H1 (cell line): ENCODE results near the gene PSMB4. TPM values are rescaled to one million over a fixed set of nuclear protein-coding genes. Genes with fewer than 3 reads are reported as not detected.

Experiments used
- CTCF ChIA-PET: fragments of 300-600 bp; sonication (Branson Sonifier 250); formaldehyde crosslinking; loops from one replicate; lab custom pipeline; 2021; ENCODE audit not compliant: partially characterized antibody; lab: Charles Lee
- POLR2A ChIA-PET: fragments of 300-600 bp; sonication (Branson Sonifier 250); formaldehyde crosslinking; loops from one replicate; lab custom pipeline; 2021; ENCODE audit warnings: inconsistent platforms; ENCODE audit not compliant: partially characterized antibody; lab: Charles Lee
- DNase-seq, 2 experiments: peaks; one replicate each; pipeline versions ENCODE4 v3.0.0 to v3.0.0-alpha.2; 2010 to 2022; ENCODE audit warnings: low spot score in 2 of 2, low read depth in 1 of 2, mixed read lengths in 1 of 2
- FAIRE-seq: peaks from 2 replicates; lab custom pipeline; 2011; peaks lifted over from hg19 to GRCh38; lab: Jason Lieb, UNC
- H2AFZ ChIP-seq: 2 replicates; pipeline ENCODE4 v1.8.1; 2012; ENCODE audit warnings: low read length, inconsistent platforms
- H2AK5ac ChIP-seq: 2 replicates; pipeline ENCODE4 v1.6.1; 2013; ENCODE audit warnings: low read depth, low read length
- H2BK120ac ChIP-seq: replicated peaks from 2 replicates; pipeline ENCODE3; 2013; ENCODE audit warnings: low read depth, low read length, inconsistent platforms
- H2BK12ac ChIP-seq: 2 replicates; pipeline ENCODE4 v1.6.1; 2013; ENCODE audit warnings: low read depth, low read length
- H2BK15ac ChIP-seq: 2 replicates; pipeline ENCODE4 v1.6.1; 2013; ENCODE audit warnings: low read length
- H2BK20ac ChIP-seq: 2 replicates; pipeline ENCODE4 v1.6.1; 2013; ENCODE audit warnings: low read length
- H2BK5ac ChIP-seq: 2 replicates; pipeline ENCODE4 v1.6.1; 2013; ENCODE audit warnings: low read depth, low read length
- H3K14ac ChIP-seq: 2 replicates; pipeline ENCODE4 v1.6.1; 2013; ENCODE audit warnings: inconsistent platforms; ENCODE audit not compliant: insufficient read length
- H3K18ac ChIP-seq: 2 replicates; pipeline ENCODE4 v1.6.1; 2013; ENCODE audit warnings: low read length; ENCODE audit errors: extremely low read depth
- H3K23ac ChIP-seq: 2 replicates; pipeline ENCODE4 v1.6.1; 2013; ENCODE audit warnings: inconsistent platforms; ENCODE audit not compliant: insufficient read length
- H3K23me2 ChIP-seq: 2 replicates; pipeline ENCODE4 v1.6.1; 2013; ENCODE audit warnings: low read depth, low read length
- H3K27ac ChIP-seq: 2 replicates; pipeline ENCODE4 v1.6.1; 2011; ENCODE audit warnings: low read depth, low read length, inconsistent platforms
- H3K27me3 ChIP-seq, 4 experiments: replicated peaks in 1 of 4; 1 replicate in 1 of 4; 2 replicates in 3 of 4; pipeline versions ENCODE4 v1.6.1 to v1.8.1; 2011 to 2013; ENCODE audit warnings: low read length in 3 of 4, mild to moderate bottlenecking in 3 of 4, inconsistent platforms in 2 of 4, mixed read lengths in 2 of 4, moderate library complexity in 1 of 4; ENCODE audit not compliant: control insufficient read depth in 3 of 4, insufficient read depth in 3 of 4; ENCODE audit errors: extremely low read depth in 1 of 4
- H3K36me3 ChIP-seq, 4 experiments: 2 replicates each; pipeline versions ENCODE4 v1.6.1 to v1.8.1; 2011 to 2013; ENCODE audit warnings: mild to moderate bottlenecking in 4 of 4, low read length in 3 of 4, moderate library complexity in 2 of 4, control low read depth in 1 of 4, inconsistent platforms in 1 of 4; ENCODE audit not compliant: insufficient read depth in 4 of 4, control insufficient read depth in 2 of 4
- H3K4ac ChIP-seq: replicated peaks from 2 replicates; pipeline ENCODE3; 2013; ENCODE audit warnings: low read length, low read depth, mixed read lengths, inconsistent platforms; ENCODE audit not compliant: insufficient read length
- H3K4me1 ChIP-seq, 4 experiments: replicated peaks in 1 of 4; 1 replicate in 1 of 4; 2 replicates in 3 of 4; pipeline versions ENCODE4 v1.6.1 to v1.8.1; 2011 to 2013; ENCODE audit warnings: low read length in 3 of 4, inconsistent platforms in 2 of 4, mixed read lengths in 1 of 4; ENCODE audit not compliant: insufficient read depth in 4 of 4, control insufficient read depth in 3 of 4
- H3K4me2 ChIP-seq, 2 experiments: 2 replicates each; pipeline versions ENCODE4 v1.6.1 to v1.8.1; 2011 to 2013; ENCODE audit warnings: low read depth in 2 of 2, low read length in 2 of 2, control low read depth in 1 of 2, inconsistent platforms in 1 of 2, mild to moderate bottlenecking in 1 of 2; ENCODE audit not compliant: insufficient read depth in 1 of 2
- H3K4me3 ChIP-seq, 4 experiments: fragments of 200-600, 300-600 bp in 1 of 4; sonication (generic), shearing (Covaris generic), sonication (Bioruptor Twin) in 1 of 4; 2 replicates each; pipeline versions ENCODE4 v1.5.1 to v1.8.1; 2011 to 2016; ENCODE audit warnings: low read length in 4 of 4, low read depth in 3 of 4, control low read depth in 2 of 4, inconsistent platforms in 2 of 4, mild to moderate bottlenecking in 2 of 4, mixed read lengths in 1 of 4, moderate library complexity in 1 of 4; ENCODE audit not compliant: insufficient read depth in 2 of 4; ENCODE audit errors: extremely low read depth in 1 of 4
- H3K56ac ChIP-seq: replicated peaks from 2 replicates; pipeline ENCODE3; 2013; ENCODE audit warnings: low read depth, mild to moderate bottlenecking, mixed read lengths, low read length, inconsistent platforms; ENCODE audit not compliant: insufficient read length
- H3K79me1 ChIP-seq: 2 replicates; pipeline ENCODE4 v1.6.1; 2013; ENCODE audit warnings: low read depth, low read length, control low read depth
- H3K79me2 ChIP-seq, 2 experiments: 2 replicates each; pipeline versions ENCODE4 v1.6.1 to v1.8.1; 2012 to 2013; ENCODE audit warnings: low read length in 2 of 2, mild to moderate bottlenecking in 2 of 2, inconsistent platforms in 1 of 2; ENCODE audit not compliant: insufficient read depth in 2 of 2, control insufficient read depth in 1 of 2
- H3K9ac ChIP-seq, 4 experiments: replicated peaks in 1 of 4; 1 replicate in 1 of 4; 2 replicates in 3 of 4; pipeline versions ENCODE4 v1.6.1 to v1.8.1; 2011 to 2013; ENCODE audit warnings: low read depth in 3 of 4, low read length in 3 of 4, control low read depth in 2 of 4, mild to moderate bottlenecking in 2 of 4, moderate library complexity in 2 of 4, inconsistent platforms in 1 of 4; ENCODE audit errors: extremely low read depth in 1 of 4
- H3K9me3 ChIP-seq, 2 experiments: 2 replicates each; pipeline versions ENCODE4 v1.6.1 to v1.8.1; 2012 to 2013; ENCODE audit warnings: mild to moderate bottlenecking in 2 of 2, moderate library complexity in 2 of 2, control low read depth in 1 of 2, inconsistent platforms in 1 of 2, low read depth in 1 of 2, low read length in 1 of 2, mixed read lengths in 1 of 2; ENCODE audit not compliant: insufficient read depth in 2 of 2
- H4K20me1 ChIP-seq, 2 experiments: replicated peaks in 1 of 2; 2 replicates each; pipeline versions ENCODE3 to v1.8.1; 2011 to 2013; ENCODE audit warnings: inconsistent platforms in 2 of 2, low read length in 2 of 2, mild to moderate bottlenecking in 1 of 2; ENCODE audit not compliant: insufficient read depth in 2 of 2, control insufficient read depth in 1 of 2
- H4K5ac ChIP-seq: 2 replicates; pipeline ENCODE4 v1.6.1; 2013; ENCODE audit warnings: low read length, low read depth, mixed read lengths, inconsistent platforms; ENCODE audit not compliant: insufficient read length
- H4K8ac ChIP-seq: 2 replicates; pipeline ENCODE4 v1.8.0; 2013; ENCODE audit warnings: mild to moderate bottlenecking, moderate library complexity, low read length, inconsistent platforms; ENCODE audit not compliant: insufficient read depth; ENCODE audit errors: extremely low read depth
- H4K91ac ChIP-seq: replicated peaks from 2 replicates; pipeline ENCODE3; 2013; ENCODE audit warnings: low read length, mixed read lengths, inconsistent platforms; ENCODE audit not compliant: insufficient read length
- CBX5 ChIP-seq: fragments of 300-800, 300-1000 bp; sonication (generic); IDR thresholded peaks from 2 replicates; pipeline ENCODE4 v1.7.1; 2016; ENCODE audit warnings: antibody characterized with exemption, low read length, low read depth
- SIRT6 ChIP-seq: IDR thresholded peaks from one replicate; pipeline ENCODE4 v1.7.1; 2012; ENCODE audit warnings: low read length, inconsistent platforms
- WGBS, 2 experiments: shearing (Covaris generic) in 1 of 2; methylation state at CpG; one replicate each; pipeline versions ENCODE4 v1.1.6 to v1.1.7; 2013 to 2015; ENCODE audit warnings: low lambda C conversion rate in 2 of 2, mixed read lengths in 2 of 2, inconsistent platforms in 1 of 2, low coverage in 1 of 2, missing lambda C conversion rate in 1 of 2; ENCODE audit not compliant: insufficient replicate concordance in 2 of 2, insufficient coverage in 1 of 2, insufficient read length in 1 of 2; ENCODE audit errors: extremely low coverage in 1 of 2, missing lambda C conversion rate in 1 of 2; 5-methylcytosine and 5-hydroxymethylcytosine counted together
- polyA plus RNA-seq, 7 experiments: library from polyadenylated mRNA; depleted of rRNA in 3 of 7; stranded (reverse) in 5 of 7; unstranded in 2 of 7; fragments of >200 nt in 5 of 7; fragments of 200-250 nt in 2 of 7; gene quantifications; 1 replicate in 5 of 7; 2 replicates in 1 of 7; 4 replicates in 1 of 7; pipeline versions ENCODE4 v1.2.1 to v1.2.3, GENCODE V29; 2011 to 2013; ENCODE audit warnings: missing spikeins in 2 of 7, mixed read lengths in 2 of 7
- total RNA-seq: library from RNA; stranded (reverse); fragmentation: NEBNext Ultra II Directional; extraction: Animal tissue kit (Norgen Biotek cat#: 25700); gene quantifications from 2 replicates; pipeline ENCODE4 v1.2.1, GENCODE V29; 2021

PSMB4 gene
- total and polyA plus RNA-seq, 2 of the 8 experiments (the other 6 are each of a cell fraction or from before 2014, with no cell fraction given), result 430 to 1,098 TPM

DNA sequence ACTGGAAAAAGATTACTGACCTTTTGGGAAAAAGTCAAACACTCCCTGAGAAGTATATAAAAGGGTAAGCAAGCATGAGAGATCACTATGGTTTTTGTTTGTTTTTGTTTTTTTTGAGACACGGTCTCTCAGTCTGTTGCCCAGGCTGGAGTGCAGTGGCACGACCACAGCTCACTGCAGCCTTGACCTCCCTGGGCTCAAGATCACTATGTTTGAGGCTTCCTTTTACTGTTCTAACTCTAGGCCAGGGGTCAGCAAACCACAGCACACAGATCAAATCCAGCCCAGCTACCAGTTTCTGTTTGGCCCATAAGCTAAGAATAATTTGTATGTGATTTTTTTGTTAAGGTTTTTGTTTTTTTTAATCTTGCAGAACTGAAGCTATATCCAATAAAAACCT is 25.7 kb downstream of the PSMB4 start:
- peaks cover 25 to 88% (median 56%) of the 10 kb centered on the region in 4 experiments for H3K36me3 ChIP-seq
- no peak overlapping the region for H3K56ac ChIP-seq
- no peak for TF ChIP-seq SIRT6
- no peak for TF ChIP-seq CBX5

More for the DNA sequence above, 25.7 kb downstream of the PSMB4 start:
- no peak overlapping the region for H2BK20ac ChIP-seq
- ChIA-PET POLR2A (interaction anchor here (0.7 to 2.1 kb wide), 7 partner anchors 12 to 86 kb away, joined by 3 to 4 read pairs (median 3); partner anchors contain the start of genes CGN and PSMB4), CTCF (interaction anchor here (1.3 to 1.5 kb wide), 2 partner anchors 15 to 84 kb away, joined by 3 to 4 read pairs; no protein-coding TSS in a partner anchor)
- H3K79me2 ChIP-seq, result peaks cover 0 to 2% of the 10 kb centered on the region in 2 experiments; a peak in 1 of 4 replicates
- H3K79me1 ChIP-seq, result peaks cover 3% of the 10 kb centered on the region; the same call in 1 of the 2 replicates
- H3K4me1 ChIP-seq, result no peaks in the 10 kb centered on the region
- no peak overlapping the region for H2BK120ac ChIP-seq
- H3K4me2 ChIP-seq, result no peak overlapping the region
- peaks cover 0 to 2% of the 10 kb centered on the region in 2 experiments for H4K20me1 ChIP-seq
- no peak overlapping the region for H3K4me3 ChIP-seq
- no peak overlapping the region for H3K27ac ChIP-seq
- 88% methylated on average over 2 of the region's 2 CpGs; no CpG with 5 or more reads in 1 of the 2 experiments for WGBS, 2 experiments
- no peak overlapping the region for H3K23ac ChIP-seq
- no peaks in the 10 kb centered on the region for H3K9me3 ChIP-seq
- H2BK5ac ChIP-seq, result no peak overlapping the region
- no peak overlapping the region for H3K4ac ChIP-seq
- no peak overlapping the region for H3K18ac ChIP-seq
- H2AK5ac ChIP-seq, result no peak overlapping the region
- no peak overlapping the region for H4K5ac ChIP-seq
- H4K8ac ChIP-seq, result no peak overlapping the region
- H3K14ac ChIP-seq, result no peak overlapping the region
- H2BK12ac ChIP-seq, result no peak overlapping the region
- no peak for FAIRE-seq
- no peak overlapping the region for H2BK15ac ChIP-seq
- DNase-seq, result no peak
- H3K23me2 ChIP-seq, result no peaks in the 10 kb centered on the region
- no peak overlapping the region for H3K9ac ChIP-seq
- no peak overlapping the region for H2AFZ ChIP-seq
- H3K27me3 ChIP-seq, result no peaks in the 10 kb centered on the region
- H4K91ac ChIP-seq, result no peak overlapping the region
